Duodenal mucosa (tissue), 2 donors: ENCODE results near the gene FSTL4.

Experiments used
- H3K27ac ChIP-seq: one replicate; pipeline ENCODE4 v1.7.0; 2013; ENCODE audit warnings: low read depth, low read length
- H3K27me3 ChIP-seq, 2 donors: one replicate each; pipeline ENCODE4 v1.7.0; 2013; ENCODE audit warnings: low read length in 2 of 2, control low read depth in 1 of 2; ENCODE audit not compliant: insufficient read depth in 2 of 2, control insufficient read depth in 1 of 2
- H3K36me3 ChIP-seq, 2 donors: one replicate each; pipeline ENCODE4 v1.7.0; 2013; ENCODE audit warnings: low read length in 2 of 2, control low read depth in 1 of 2; ENCODE audit not compliant: insufficient read depth in 2 of 2, control insufficient read depth in 1 of 2
- H3K4me1 ChIP-seq, 2 donors: one replicate each; pipeline ENCODE4 v1.7.0; 2013; ENCODE audit warnings: low read length in 2 of 2, control low read depth in 1 of 2; ENCODE audit not compliant: insufficient read depth in 2 of 2, control insufficient read depth in 1 of 2
- H3K4me3 ChIP-seq, 2 donors: one replicate each; pipeline ENCODE4 v1.7.0; 2013; ENCODE audit warnings: low read length in 2 of 2, low read depth in 1 of 2
- H3K9ac ChIP-seq, 2 donors: one replicate each; pipeline ENCODE4 v1.7.0; 2013; ENCODE audit warnings: low read length in 2 of 2, low read depth in 1 of 2
- H3K9me3 ChIP-seq, 2 donors: one replicate each; pipeline ENCODE4 v1.7.0; 2013; ENCODE audit warnings: low read length in 2 of 2, control low read depth in 1 of 2; ENCODE audit not compliant: control insufficient read depth in 1 of 2

The FSTL4 gene

GRCh38 chr5:133233616-133234015 lies 378.7 kb downstream of the FSTL4 start:
- no peaks in the 10 kb centered on the region for H3K9me3 ChIP-seq
- H3K36me3 ChIP-seq = no peaks in the 10 kb centered on the region
- peaks cover 20 to 30% of the 10 kb centered on the region in 2 donors for H3K4me1 ChIP-seq
- no peak overlapping the region for H3K9ac ChIP-seq
- H3K27ac ChIP-seq = no peak overlapping the region
- H3K27me3 ChIP-seq = no peaks in the 10 kb centered on the region
- no peak overlapping the region for H3K4me3 ChIP-seq

GRCh38 chr5:133232911-133233310 lies 379.4 kb downstream of the FSTL4 start:
- no peaks in the 10 kb centered on the region for H3K9me3 ChIP-seq
- H3K27me3 ChIP-seq = no peaks in the 10 kb centered on the region
- H3K4me3 ChIP-seq = no peak overlapping the region
- H3K9ac ChIP-seq = no peak overlapping the region
- peaks cover 20 to 30% of the 10 kb centered on the region in 2 donors for H3K4me1 ChIP-seq
- no peaks in the 10 kb centered on the region for H3K36me3 ChIP-seq
- no peak overlapping the region for H3K27ac ChIP-seq

GRCh38 chr5:133232435-133232834 lies 379.9 kb downstream of the FSTL4 start:
- Histone ChIP-seq H3K9me3 (no peaks in the 10 kb centered on the region), H3K4me3 (no peak overlapping the region), H3K27me3 (no peaks in the 10 kb centered on the region), H3K36me3 (no peaks in the 10 kb centered on the region), H3K4me1 (peaks cover 20 to 30% of the 10 kb centered on the region in 2 donors), H3K27ac (no peak overlapping the region), H3K9ac (no peak overlapping the region)

- Histone ChIP-seq H3K9ac (no peak overlapping the region), H3K27ac (no peak overlapping the region), H3K36me3 (no peaks in the 10 kb centered on the region), H3K4me3 (no peak overlapping the region), H3K4me1 (peaks cover 23 to 34% of the 10 kb centered on the region in 2 donors), H3K27me3 (no peaks in the 10 kb centered on the region), H3K9me3 (no peaks in the 10 kb centered on the region)
Observed at GRCh38 chr5:133232011-133232410, 380.3 kb downstream of the FSTL4 start.

- Histone ChIP-seq H3K9ac (no peak overlapping the region), H3K4me3 (no peak overlapping the region), H3K4me1 (peaks cover 32 to 44% of the 10 kb centered on the region in 2 donors), H3K27me3 (no peaks in the 10 kb centered on the region), H3K36me3 (no peaks in the 10 kb centered on the region), H3K9me3 (no peaks in the 10 kb centered on the region), H3K27ac (no peak overlapping the region)
Observed at GRCh38 chr5:133230823-133231578, 381.3 kb downstream of the FSTL4 start.

- peaks cover 36 to 48% of the 10 kb centered on the region in 2 donors for H3K4me1 ChIP-seq
- no peak overlapping the region for H3K4me3 ChIP-seq
- H3K9me3 ChIP-seq = no peaks in the 10 kb centered on the region
- H3K9ac ChIP-seq = no peak overlapping the region
- H3K36me3 ChIP-seq = no peaks in the 10 kb centered on the region
- no peaks in the 10 kb centered on the region for H3K27me3 ChIP-seq
- H3K27ac ChIP-seq = no peak overlapping the region
Observed at GRCh38 chr5:133229931-133230664, 382.2 kb downstream of the FSTL4 start.

GRCh38 chr5:133228316-133228715 lies 384.0 kb downstream of the FSTL4 start:
- no peaks in the 10 kb centered on the region for H3K27me3 ChIP-seq
- no peak overlapping the region for H3K9ac ChIP-seq
- H3K36me3 ChIP-seq = no peaks in the 10 kb centered on the region
- no peaks in the 10 kb centered on the region for H3K9me3 ChIP-seq
- no peak overlapping the region for H3K4me3 ChIP-seq
- H3K27ac ChIP-seq = no peak overlapping the region
- peaks cover 39 to 45% of the 10 kb centered on the region in 2 donors for H3K4me1 ChIP-seq

GRCh38 chr5:133227897-133228296 lies 384.4 kb downstream of the FSTL4 start:
- H3K27me3 ChIP-seq = no peaks in the 10 kb centered on the region
- H3K4me1 ChIP-seq = peaks cover 36 to 41% of the 10 kb centered on the region in 2 donors
- H3K27ac ChIP-seq = no peak overlapping the region
- no peaks in the 10 kb centered on the region for H3K36me3 ChIP-seq
- H3K4me3 ChIP-seq = no peak overlapping the region
- no peaks in the 10 kb centered on the region for H3K9me3 ChIP-seq
- H3K9ac ChIP-seq = no peak overlapping the region

GRCh38 chr5:133227082-133227481 lies 385.3 kb downstream of the FSTL4 start:
- Histone ChIP-seq H3K27me3 (no peaks in the 10 kb centered on the region), H3K4me1 (peaks cover 29 to 33% of the 10 kb centered on the region in 2 donors), H3K9ac (no peak overlapping the region), H3K27ac (no peak overlapping the region), H3K4me3 (no peak overlapping the region), H3K36me3 (no peaks in the 10 kb centered on the region), H3K9me3 (no peaks in the 10 kb centered on the region)

- no peaks in the 10 kb centered on the region for H3K27me3 ChIP-seq
- no peaks in the 10 kb centered on the region for H3K9me3 ChIP-seq
- peaks cover 23 to 29% of the 10 kb centered on the region in 2 donors for H3K4me1 ChIP-seq
- no peak overlapping the region for H3K9ac ChIP-seq
- no peak overlapping the region for H3K4me3 ChIP-seq
- no peak overlapping the region for H3K27ac ChIP-seq
- H3K36me3 ChIP-seq = no peaks in the 10 kb centered on the region
Observed at GRCh38 chr5:133226186-133226585, 386.2 kb downstream of the FSTL4 start.
